GM12892 (cell line): Measurements from ENCODE around the gene MAGEF1.

Experiments
- POLR2A ChIP-seq: IDR thresholded peaks from 2 replicates; pipeline ENCODE4 v1.6.1; 2011; ENCODE audit warnings: low read depth, low read length, control low read depth
- POLR2AphosphoS5 ChIP-seq: IDR thresholded peaks from 2 replicates; pipeline ENCODE4 v1.6.1; 2011; ENCODE audit warnings: low read depth, low read length, control low read depth
- TAF1 ChIP-seq: IDR thresholded peaks from 2 replicates; pipeline ENCODE4 v1.6.1; 2011; ENCODE audit warnings: low read depth, mild to moderate bottlenecking, control low read depth, low read length, borderline replicate concordance

DNA sequence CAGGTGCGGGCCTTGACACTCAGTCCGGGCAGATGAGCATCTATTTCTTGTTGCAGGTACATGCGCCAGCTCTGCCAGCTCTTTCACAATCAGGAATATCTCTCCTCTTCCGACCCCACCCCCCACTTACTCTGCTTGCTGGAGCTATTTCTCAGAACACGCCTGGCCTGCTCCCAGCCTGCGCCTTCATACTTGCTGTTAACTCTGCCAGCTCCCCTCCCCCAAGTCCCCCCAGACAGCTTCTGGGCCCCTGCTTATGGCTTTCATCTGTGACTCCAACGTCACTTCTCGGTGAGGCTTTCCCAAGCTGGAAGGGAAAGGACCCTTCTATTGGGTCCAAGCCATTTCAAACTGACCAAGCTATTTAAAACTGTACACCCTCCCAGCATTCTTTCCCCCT, 15.2 kb downstream of the MAGEF1 start:
- TF ChIP-seq POLR2A (no peak), TAF1 (no peak), POLR2AphosphoS5 (no peak)
